EH (cell line): ENCODE results near the gene SNX10.

Experiments
- DNase-seq: peaks from one replicate; pipeline ENCODE4 v3.0.0-alpha.2; 2015; ENCODE audit warnings: low read depth

Gene SNX10

DNA sequence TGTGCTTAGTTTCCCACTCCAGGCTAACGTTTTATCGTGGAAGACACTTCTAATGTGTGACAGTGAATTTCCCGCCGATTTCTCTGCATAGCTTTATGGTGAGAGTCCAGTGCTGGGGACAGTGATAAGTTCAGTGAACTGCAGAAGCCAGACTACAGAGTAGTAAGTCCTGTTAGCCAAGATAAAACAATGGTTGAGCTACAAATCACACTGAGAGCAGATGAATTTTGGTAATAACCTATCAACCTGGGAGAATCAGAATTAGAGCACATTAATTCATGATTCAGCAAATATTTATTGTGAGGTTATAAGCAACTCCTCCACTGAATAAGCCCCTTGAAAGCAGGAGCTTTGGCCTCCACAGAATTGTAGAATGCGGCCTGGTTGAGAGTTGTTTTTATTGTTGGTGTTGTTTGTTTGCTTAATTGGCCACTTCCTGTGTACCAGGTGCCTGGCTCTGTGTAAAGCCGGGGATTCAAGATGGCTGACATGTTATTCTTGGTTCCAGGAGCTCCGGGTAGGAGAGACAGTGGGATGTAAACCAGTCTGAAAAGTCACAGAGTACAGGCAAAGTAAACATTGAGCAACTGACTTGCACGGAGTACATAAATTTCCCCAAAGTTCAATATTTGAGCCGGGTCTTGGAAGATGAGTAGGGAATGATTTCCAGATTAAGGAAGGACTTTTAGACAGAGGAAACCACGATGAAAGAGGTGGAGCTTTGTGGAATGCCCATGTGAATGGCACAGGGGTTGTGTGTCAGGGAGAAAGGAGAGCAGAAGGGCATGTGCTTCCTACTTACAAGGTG lies 112.7 kb downstream of the SNX10 start:
- no peak for DNase-seq

DNA sequence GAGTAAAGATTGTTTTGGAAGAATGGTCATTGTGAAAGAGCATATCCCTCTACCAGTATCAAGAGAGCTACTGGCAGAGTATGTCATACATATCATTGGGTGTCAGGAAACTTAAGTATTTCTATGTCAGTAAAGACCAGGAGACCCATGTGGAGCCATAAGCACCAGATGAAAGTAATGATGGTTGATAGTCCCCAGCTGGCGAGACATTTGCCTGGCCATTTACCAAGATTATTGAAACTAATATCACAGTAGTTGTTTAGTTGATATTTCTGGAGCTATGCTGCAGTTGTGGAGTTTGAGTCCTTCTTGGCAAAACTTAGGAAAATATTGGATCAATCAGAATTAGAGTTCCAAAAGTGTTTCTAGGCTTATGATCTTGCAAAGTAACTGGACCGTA lies 114.8 kb downstream of the SNX10 start:
- no peak for DNase-seq

DNA sequence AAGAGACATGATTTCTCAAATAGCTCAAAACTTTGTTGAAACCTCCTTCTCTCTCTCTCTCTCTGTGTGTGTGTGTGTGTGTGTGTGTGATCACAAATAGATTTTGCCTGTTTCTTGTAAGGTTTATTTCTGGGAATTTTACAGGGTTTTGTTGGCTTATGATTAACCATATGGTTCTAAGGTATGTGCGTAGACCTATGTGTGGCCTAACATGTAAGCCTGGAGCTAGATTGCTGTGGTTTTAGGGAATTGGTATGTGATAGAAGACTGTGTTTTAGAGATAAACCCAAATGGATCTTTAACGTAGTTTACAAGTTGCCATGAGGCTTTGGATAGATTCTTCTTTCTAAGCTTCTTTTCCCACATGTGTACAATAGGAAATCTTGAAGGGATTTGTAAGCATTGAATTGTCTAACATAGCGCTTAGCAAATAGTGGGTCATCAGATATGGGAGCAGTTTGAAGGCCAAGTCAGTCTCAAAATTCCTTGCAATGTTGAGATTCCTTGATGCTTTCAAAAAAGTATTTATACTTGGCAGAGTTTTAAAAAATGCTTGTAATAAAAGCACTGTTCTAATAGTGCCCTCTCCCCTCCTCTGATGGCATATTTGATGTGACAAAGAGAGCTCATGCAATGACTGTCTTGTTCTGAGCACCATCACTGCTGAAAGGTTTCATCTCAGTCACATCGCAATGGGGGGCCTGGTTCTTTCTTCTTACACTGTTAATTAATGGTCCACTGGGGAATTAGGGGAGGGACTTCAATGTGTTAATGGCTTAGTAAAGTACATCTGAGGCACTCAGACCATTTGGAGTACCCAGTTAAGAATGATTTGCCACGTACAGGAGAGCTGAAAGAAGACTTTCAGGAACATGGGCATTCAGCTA lies 118.2 kb downstream of the SNX10 start:
- DNase-seq, result peak; percentile 2

DNA sequence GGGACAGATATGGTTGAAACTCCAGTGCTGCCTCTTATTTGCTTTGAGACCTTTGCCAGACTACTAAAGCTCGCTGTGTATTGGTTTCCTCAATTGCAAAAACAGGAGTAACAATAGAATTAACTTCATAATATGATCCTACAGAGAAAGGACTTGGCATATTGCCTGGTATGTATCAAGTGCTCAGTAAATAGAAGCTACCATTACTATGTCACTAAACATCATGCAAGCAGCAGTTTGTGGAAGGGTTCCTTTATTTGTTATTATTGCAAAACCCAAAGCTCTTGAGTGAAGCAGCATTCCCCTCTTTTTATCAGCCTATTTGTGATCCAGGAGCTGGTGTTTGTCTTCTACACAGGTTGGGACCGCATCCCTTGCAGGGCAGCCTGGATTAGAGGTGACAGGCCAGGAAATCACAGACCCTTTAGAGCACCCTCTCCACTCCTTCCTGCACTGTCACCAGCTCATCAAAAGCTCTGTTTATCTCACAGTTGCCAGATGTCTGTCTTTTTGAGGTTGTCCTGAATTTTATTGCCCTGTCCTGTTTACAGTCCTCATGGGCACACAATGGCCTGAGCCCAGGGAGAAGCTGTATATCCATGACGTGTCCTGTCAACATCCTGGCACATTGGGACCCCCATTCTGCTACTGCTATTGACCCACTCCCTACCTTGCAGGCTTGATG lies 121.5 kb downstream of the SNX10 start:
- no peak for DNase-seq

DNA sequence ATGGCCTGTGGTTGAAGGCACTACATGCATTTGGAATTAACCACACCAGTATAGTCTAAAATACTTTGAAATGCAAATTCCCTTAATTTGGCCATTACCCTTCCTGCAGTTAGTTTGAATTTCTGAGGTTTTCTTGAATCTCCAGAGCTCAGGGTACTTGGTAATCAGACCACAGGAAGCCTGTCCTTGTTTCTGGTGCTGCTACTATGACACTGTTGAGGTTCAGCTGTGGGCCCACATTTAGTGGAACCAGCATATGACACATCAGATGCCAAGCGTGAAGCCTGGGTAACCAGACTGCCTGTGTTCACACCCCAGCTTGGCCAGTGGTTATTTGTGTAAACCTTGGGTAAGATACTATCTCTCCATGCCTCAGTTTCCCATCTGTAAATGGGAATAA lies 124.3 kb downstream of the SNX10 start:
- DNase-seq, result no peak

DNA sequence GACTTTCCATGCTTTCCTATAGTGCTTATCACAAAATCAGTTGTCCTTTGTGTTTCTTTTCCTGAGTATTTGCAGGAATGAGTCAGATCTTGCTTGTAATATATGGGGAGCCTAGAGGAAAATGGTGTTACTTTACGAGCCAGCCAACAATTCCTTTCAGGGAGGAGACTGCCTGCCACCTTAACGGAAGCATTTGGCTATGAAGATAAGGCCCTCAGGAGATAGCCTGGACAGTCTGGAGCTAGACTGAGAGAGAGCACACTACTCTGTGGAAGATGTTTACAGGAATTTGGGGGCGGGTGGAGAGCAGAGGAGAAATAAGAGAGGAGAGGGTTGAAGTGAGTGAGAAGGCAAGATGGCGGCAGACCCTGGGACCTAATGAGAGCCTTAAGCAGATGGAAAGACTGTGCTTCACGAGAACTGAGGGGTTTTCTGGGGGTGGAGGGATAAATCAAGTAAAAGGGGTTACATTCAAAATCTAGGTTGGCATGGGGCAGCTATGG lies 126.3 kb downstream of the SNX10 start:
- DNase-seq, result no peak

DNA sequence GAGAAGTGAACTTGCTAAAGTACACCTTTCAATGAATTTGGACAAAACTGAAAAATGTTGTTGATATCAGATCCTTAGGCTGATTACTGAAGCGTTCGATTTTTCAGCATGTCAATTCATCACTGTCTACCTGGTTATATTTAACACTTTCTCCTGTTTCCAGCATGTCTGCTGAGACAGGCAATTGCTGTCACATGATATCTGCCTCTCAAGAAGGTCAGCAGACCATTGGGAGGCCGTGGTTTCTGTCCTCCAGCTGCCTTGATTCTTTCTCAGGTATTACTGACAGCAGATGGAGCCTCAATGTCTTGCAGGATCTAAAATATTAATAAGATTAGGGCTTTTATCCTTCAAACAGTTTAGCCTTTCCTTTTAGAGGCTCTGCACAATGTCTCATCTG lies 127.5 kb downstream of the SNX10 start:
- no peak for DNase-seq

DNA sequence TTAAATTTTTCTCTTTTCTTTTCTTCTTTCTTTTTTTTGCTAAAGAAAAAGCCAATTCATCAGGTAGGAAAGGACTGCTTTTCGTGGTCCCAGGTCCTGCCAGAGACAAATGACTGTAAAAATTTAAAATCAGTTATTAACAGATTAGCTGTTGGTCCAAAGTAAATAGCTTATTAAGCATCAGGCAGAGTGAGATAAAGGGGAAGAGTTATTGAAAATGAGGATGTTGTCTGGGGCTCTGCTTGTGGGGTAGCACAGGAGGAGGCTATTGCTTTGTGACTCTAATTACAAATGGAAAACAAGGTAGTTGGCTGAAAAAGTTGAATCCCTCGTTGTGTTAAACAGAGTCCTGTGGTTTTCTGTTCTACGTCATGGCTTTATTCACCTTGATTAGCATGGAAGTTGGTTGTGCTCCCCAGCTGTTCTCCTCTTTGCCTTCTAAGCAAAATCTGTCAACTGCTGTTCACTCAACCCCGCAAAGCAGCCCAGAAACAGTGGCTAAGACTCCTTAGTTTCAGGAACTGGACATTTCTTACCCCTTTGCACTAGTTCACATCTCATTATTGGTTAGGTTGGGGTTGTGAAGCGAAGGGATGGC lies 128.9 kb downstream of the SNX10 start:
- no peak for DNase-seq

DNA sequence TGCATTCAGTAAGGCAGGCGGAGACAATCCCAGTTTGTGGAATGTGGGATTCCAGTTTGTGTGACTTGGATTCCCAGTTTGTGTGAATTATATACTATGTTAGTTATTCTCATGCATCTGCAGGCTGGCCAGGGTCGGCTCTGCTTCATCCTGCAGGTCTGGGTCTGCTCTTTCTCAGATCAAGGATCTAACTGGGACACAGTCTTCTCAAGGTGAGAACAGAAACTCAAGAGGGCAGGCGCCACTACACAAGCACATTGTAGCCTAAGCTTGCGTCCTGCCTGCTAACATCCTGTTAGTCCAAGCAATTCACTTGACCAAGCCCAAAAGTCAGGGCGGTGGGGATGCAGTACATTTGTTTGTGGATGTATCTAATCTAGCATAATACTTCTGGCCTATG lies 131.1 kb downstream of the SNX10 start:
- DNase-seq, result no peak

DNA sequence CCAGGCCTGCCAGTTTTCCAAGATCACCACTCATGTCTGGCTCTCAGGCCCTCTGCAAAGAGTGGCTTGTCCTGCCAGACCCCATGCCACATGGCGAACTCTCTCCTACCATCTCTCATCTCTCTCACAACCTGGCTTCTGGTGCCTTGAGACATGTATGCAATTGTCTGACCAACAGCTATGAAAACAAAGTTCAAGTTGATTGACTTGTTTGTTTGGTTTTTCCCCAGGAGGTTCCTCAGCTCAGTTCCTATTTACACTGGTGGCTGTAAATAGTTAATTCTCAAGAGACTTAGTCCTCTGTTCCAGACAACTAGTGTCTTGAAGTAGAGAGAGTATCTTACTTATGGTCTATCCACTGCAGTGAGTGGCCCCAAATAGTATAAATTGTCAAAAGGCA lies 131.8 kb downstream of the SNX10 start:
- DNase-seq, result no peak
